Measurements from ENCODE around the gene IL6R.

- TF ChIP-seq POLR2A (IDR thresholded peaks at IDR 0.05) (no peak), EP300 (IDR thresholded peaks at IDR 0.05) (no peak)
These were observed 48.0 kb downstream of the IL6R start for GRCh38 chr1:154453161-154453560.
